Ovary (tissue), 9 donors: ENCODE results near the gene ATP11C. TPM values are rescaled to one million over a fixed set of nuclear protein-coding genes. Genes with fewer than 3 reads are reported as not detected.

ENCODE experiments used
- DNase-seq, 5 donors: peaks; one replicate each; pipeline ENCODE4 v3.0.0-alpha.2; 2019 to 2020
- H3K27ac ChIP-seq, 2 donors: fragments of 200-600 bp; one replicate each; pipeline versions ENCODE4 v1.5.1 to v1.8.0; 2019 to 2022
- H3K27me3 ChIP-seq: fragments of 200-600 bp; one replicate; pipeline ENCODE4 v1.8.0; 2022
- H3K36me3 ChIP-seq: fragments of 200-600 bp; sonication (generic); one replicate; pipeline ENCODE4 v1.5.1; 2019
- H3K4me1 ChIP-seq: one replicate; pipeline ENCODE4 v1.8.1; 2013; ENCODE audit warnings: mild to moderate bottlenecking, moderate library complexity; ENCODE audit not compliant: insufficient read depth
- H3K4me3 ChIP-seq: fragments of 200-600 bp; sonication (generic); one replicate; pipeline ENCODE4 v1.5.1; 2017
- H3K9me3 ChIP-seq, 2 donors: fragments of 200-600 bp in 1 of 2; sonication (generic) in 1 of 2; one replicate each; pipeline versions ENCODE4 v1.5.1 to v1.8.1; 2013 to 2019; ENCODE audit warnings: mild to moderate bottlenecking in 1 of 2, moderate library complexity in 1 of 2
- EP300 ChIP-seq: sonication (generic); formaldehyde crosslinking; IDR thresholded peaks from one replicate; pipeline ENCODE4 v1.6.1; 2017; ENCODE audit warnings: antibody characterized with exemption
- POLR2A ChIP-seq: fragments of 450-650 bp; IDR thresholded peaks from one replicate; pipeline ENCODE4 v1.6.1; 2017; ENCODE audit warnings: antibody characterized with exemption, mild to moderate bottlenecking, moderate library complexity
- WGBS, 3 donors: extraction: QIAGEN DNeasy Blood & Tissue Kit in 1 of 3; methylation state at CpG; one replicate each; pipeline versions ENCODE4 v1.1.5 to v1.1.7; 2013 to 2017; 5-methylcytosine and 5-hydroxymethylcytosine counted together
- intact Hi-C, 4 donors: fragments of 100-400 bp; cut with DNase I; formaldehyde crosslinking; loops; one replicate each; pipeline versions ENCODE4 v1.11.0 to v1.15.1; 2022 to 2023
- polyA plus RNA-seq, 2 donors: library from polyadenylated mRNA; stranded (reverse); fragments of 200-250 nt in 1 of 2; fragments of 350-450 nt in 1 of 2; fragmentation: Illumina TruSeq in 1 of 2; extraction: RNeasy Lipid Tissue Mini Kit (QIAGEN cat#74804) in 1 of 2; gene quantifications; one replicate each; pipeline ENCODE4 v1.2.3, GENCODE V29; 2013 to 2014
- total RNA-seq, 7 donors: library from RNA; depleted of rRNA in 2 of 7; stranded (reverse); fragments of >200 nt in 2 of 7; fragmentation: NEBNext Ultra II Directional in 3 of 7; extraction: Animal tissue kit (Norgen Biotek cat#: 25700) in 3 of 7; gene quantifications; one replicate each; pipeline versions ENCODE4 v1.1.0 to v1.2.4, GENCODE V29; 2016 to 2023
- TF ChIP-seq, protein P1 (sequence below), 3 donors: fragments of 450-650 bp in 2 of 3; fragments of 200-600 bp in 1 of 3; IDR thresholded peaks; one replicate each; pipeline versions ENCODE4 v1.5.1 to v1.8.0; 2016 to 2022; ENCODE audit warnings: antibody characterized with exemption in 3 of 3, mild to moderate bottlenecking in 1 of 3
- donor health status: DM: no; HTN: no; CAD: no; lungs with moderate emphysema.
- donor health status: DM: no; HTN: no; CAD: no.
- donor health status: Bipolar disorder and iron deficiency.
- donor health status: DM: yes; HTN: yes; CAD: no.
- donor health status: DM: no; HTN: no; CAD: no.
- donor health status: DM: yes; HTN: yes; CAD: no.

ATP11C gene
- total and polyA plus RNA-seq, 9 donors = 13.0 to 34.7 (median 22.9) TPM

DNA sequence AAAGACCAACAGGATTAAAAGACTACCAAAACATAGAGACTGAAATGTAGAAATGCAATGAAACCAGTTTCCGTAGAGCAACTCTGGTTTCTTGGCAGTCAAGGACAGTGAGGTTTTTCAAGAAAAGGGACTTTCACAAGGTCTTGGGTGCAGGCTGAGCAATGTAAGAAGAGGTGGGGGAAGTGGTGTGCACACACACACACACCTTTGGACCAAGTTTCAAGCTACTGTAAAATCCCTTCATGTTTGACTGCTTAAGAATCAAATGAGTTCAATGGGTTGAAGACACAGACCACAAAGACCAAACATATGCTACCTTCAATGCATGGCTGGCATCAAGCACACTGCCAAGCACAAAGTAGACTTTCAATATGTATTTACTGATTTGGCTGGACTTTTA lies 207.1 kb downstream of the ATP11C start:
- Histone ChIP-seq H3K9me3 (no peaks in the 10 kb centered on the region), H3K27ac (no peak overlapping the region), H3K27me3 (no peaks in the 10 kb centered on the region), H3K4me3 (no peak overlapping the region), H3K4me1 (no peaks in the 10 kb centered on the region), H3K36me3 (no peaks in the 10 kb centered on the region)
- TF ChIP-seq EP300 (no peak), POLR2A (no peak)
- TF ChIP-seq, protein P1, sequence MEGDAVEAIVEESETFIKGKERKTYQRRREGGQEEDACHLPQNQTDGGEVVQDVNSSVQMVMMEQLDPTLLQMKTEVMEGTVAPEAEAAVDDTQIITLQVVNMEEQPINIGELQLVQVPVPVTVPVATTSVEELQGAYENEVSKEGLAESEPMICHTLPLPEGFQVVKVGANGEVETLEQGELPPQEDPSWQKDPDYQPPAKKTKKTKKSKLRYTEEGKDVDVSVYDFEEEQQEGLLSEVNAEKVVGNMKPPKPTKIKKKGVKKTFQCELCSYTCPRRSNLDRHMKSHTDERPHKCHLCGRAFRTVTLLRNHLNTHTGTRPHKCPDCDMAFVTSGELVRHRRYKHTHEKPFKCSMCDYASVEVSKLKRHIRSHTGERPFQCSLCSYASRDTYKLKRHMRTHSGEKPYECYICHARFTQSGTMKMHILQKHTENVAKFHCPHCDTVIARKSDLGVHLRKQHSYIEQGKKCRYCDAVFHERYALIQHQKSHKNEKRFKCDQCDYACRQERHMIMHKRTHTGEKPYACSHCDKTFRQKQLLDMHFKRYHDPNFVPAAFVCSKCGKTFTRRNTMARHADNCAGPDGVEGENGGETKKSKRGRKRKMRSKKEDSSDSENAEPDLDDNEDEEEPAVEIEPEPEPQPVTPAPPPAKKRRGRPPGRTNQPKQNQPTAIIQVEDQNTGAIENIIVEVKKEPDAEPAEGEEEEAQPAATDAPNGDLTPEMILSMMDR (IDR thresholded peaks at IDR 0.05) = no peak
- WGBS, 3 donors = 93 to 95% (median 95%) methylated on average over 1 of the region's 1 CpG
- no peak for DNase-seq
- intact Hi-C loops = no loop called here

DNA sequence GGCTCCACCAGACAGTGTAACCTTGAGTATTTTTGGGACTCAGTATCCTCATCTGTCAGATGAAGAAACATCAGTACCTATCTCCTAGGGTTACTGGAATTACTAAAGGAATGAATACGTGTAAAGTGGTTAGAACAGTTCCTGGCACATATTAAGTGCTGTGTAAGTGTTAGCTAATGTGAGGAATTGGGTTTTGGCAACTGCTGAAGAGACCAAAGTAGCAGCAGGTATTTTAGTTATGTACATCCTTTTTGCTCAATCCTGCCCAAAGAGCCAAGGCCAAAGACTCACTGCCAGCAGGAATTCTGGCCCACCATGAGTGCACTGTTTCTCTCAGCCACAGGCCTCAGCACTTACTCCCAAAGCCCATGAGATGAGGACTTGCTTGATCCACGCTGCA lies 208.2 kb downstream of the ATP11C start:
- no peak for TF ChIP-seq EP300
- TF ChIP-seq, protein P1 (IDR thresholded peaks at IDR 0.05) = no peak
- TF ChIP-seq POLR2A = no peak
- Histone ChIP-seq H3K27me3 (no peaks in the 10 kb centered on the region), H3K36me3 (no peaks in the 10 kb centered on the region), H3K4me1 (no peaks in the 10 kb centered on the region), H3K27ac (no peak overlapping the region), H3K9me3 (no peaks in the 10 kb centered on the region), H3K4me3 (no peak overlapping the region)
- DNase-seq = no peak
- 53 to 74% (median 61%) methylated on average over 2 of the region's 2 CpGs for WGBS, 3 donors
- intact Hi-C loops = no loop called here

DNA sequence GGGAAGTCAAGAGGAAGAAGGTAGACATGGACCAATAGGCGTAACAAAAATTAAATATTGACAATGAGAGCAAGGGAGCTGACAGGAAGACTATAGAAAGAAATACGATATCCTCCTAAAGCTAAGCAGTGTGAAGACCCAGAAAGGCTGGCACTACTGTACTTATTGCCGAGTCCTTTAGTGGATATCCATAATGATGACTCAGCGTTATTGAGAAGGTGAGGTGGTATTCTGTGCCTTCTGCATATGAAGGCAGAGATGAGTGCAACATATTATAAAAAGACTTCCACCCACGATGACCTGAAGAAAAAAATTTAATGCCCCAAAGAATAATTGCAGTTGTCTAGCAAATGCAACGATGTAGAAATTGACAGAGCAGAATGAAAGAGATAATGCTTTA lies 211.9 kb downstream of the ATP11C start:
- Histone ChIP-seq H3K27ac (no peak overlapping the region), H3K27me3 (no peaks in the 10 kb centered on the region), H3K4me1 (no peaks in the 10 kb centered on the region), H3K9me3 (no peaks in the 10 kb centered on the region), H3K36me3 (no peaks in the 10 kb centered on the region), H3K4me3 (no peak overlapping the region)
- WGBS, 3 donors = 76 to 89% (median 84%) methylated on average over 6 of the region's 6 CpGs
- TF ChIP-seq EP300 (no peak), POLR2A (no peak)
- TF ChIP-seq, protein P1 (IDR thresholded peaks at IDR 0.05) = no peak
- intact Hi-C loops = no loop called here
- DNase-seq = no peak

DNA sequence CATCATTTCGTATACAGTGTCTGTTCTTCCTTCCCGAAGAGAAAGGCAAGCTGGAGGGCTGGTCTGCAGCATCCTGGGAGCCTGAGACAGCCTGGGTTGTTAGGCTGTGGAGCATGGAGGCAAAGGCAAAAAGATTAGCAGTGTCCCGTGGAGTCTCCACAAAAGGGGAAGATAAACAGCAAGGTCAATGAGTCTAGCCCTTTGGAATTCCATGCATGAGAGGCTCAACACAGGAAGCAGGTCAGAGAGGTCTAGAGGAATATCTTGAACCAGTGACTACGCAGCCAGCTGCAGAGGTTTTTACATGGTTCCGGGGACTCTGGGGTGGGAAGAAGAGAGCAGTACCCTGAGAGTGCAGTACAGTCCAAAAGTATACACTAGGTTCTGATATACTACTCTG lies 212.7 kb downstream of the ATP11C start:
- DNase-seq = no peak
- H3K27me3 ChIP-seq = no peaks in the 10 kb centered on the region
- no peaks in the 10 kb centered on the region for H3K4me1 ChIP-seq
- no peak for TF ChIP-seq EP300
- intact Hi-C loops = no loop called here
- H3K9me3 ChIP-seq = no peaks in the 10 kb centered on the region
- H3K4me3 ChIP-seq = no peak overlapping the region
- H3K27ac ChIP-seq = no peak overlapping the region
- WGBS, 3 donors = 45 to 48% (median 47%) methylated on average over 5 of the region's 5 CpGs
- no peaks in the 10 kb centered on the region for H3K36me3 ChIP-seq

DNA sequence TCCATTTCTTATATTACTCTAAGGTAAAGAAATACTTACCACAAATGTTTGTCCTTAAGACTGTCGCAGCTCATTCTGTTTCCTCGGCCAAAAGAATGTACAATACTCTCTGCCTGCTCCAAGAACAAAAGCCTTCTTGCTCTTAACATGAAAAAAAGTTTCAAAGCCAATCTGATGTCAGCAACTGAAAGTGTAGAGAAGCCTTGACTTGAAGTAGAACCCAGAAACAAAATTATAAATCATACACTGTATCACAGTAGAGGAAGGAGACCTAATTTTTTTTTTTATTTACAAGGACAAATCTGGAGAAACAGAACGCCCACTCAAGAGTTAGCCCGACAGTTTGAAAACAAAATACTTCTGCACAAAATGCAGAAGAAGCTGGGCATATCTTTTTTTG lies 224.8 kb downstream of the ATP11C start, which contains the start of gene MCF2:
MCF2 (minus strand) TSS at position 101 of the 400 bp plus-strand sequence. CDS start 56,423 bp downstream, outside the sequence.
- intact Hi-C loops = no loop called here
- no peaks in the 10 kb centered on the region for H3K27me3 ChIP-seq
- 22 to 49% (median 26%) methylated on average over 4 of the region's 4 CpGs for WGBS, 3 donors
- H3K27ac ChIP-seq = no peak within 1 kb of the TSS
- no peaks in the 10 kb centered on the region for H3K9me3 ChIP-seq
- H3K4me1 ChIP-seq = no peaks in the 10 kb centered on the region
- TF ChIP-seq EP300 (no peak), POLR2A (no peak)
- TF ChIP-seq, protein P1 (IDR thresholded peaks at IDR 0.05) = no peak
- DNase-seq = no peak
- H3K4me3 ChIP-seq = no peak within 1 kb of the TSS
- H3K36me3 ChIP-seq = no peaks in the 10 kb centered on the region
